Measurements from ENCODE around the gene PRAMEF10.
"Not testable (repeated sequence)": the region's sequence is repeated elsewhere in the genome, so short reads cannot be mapped to it uniquely, and the experiment has no call there.

- not testable (repeated sequence) for TF ChIP-seq TAF1 (IDR thresholded peaks at IDR 0.05; ENCODE audit: borderline replicate concordance, low read depth, low read length); POLR2AphosphoS5 (IDR thresholded peaks at IDR 0.05; ENCODE audit: low read depth, low read length)
Observed at GRCh38 chr1:12898170-12898569, at the start of gene PRAMEF10.
